ENCODE measurements around the gene GAST. TPM values are rescaled to one million over a fixed set of nuclear protein-coding genes. Genes with fewer than 3 reads are reported as not detected.

GAST gene
- total RNA-seq, 1 experiment from 2014 or later = not detected

GRCh38 chr17:41760878-41761277 lies 48.7 kb downstream of the GAST start:
- ChIA-PET POLR2A (interaction anchor here (1.9 kb wide), 1 partner anchor 32 kb away, joined by 4 read pairs; no protein-coding TSS in a partner anchor), CTCF (interaction anchor here (0.7 to 2.5 kb wide), 3 partner anchors 23 to 104 kb away, joined by 3 to 11 read pairs (median 6); partner anchors contain the start of gene KLHL11)
- Mint-ChIP-seq H3K4me3 (ENCODE audit: unreplicated experiment) (no peak overlapping the region), H3K36me3 (ENCODE audit: insufficient read depth, unreplicated experiment) (peaks cover 100% of the 10 kb centered on the region), H3K9me3 (ENCODE audit: unreplicated experiment) (no peaks in the 10 kb centered on the region), H3K27me3 (ENCODE audit: insufficient read depth, unreplicated experiment) (no peaks in the 10 kb centered on the region), H3K27ac (ENCODE audit: low read depth, unreplicated experiment) (no peak overlapping the region), H3K4me1 (ENCODE audit: insufficient read depth, unreplicated experiment) (no peaks in the 10 kb centered on the region)
- intact Hi-C loops (cut with micrococcal nuclease) = no loop called here
- TF ChIP-seq, protein P1, sequence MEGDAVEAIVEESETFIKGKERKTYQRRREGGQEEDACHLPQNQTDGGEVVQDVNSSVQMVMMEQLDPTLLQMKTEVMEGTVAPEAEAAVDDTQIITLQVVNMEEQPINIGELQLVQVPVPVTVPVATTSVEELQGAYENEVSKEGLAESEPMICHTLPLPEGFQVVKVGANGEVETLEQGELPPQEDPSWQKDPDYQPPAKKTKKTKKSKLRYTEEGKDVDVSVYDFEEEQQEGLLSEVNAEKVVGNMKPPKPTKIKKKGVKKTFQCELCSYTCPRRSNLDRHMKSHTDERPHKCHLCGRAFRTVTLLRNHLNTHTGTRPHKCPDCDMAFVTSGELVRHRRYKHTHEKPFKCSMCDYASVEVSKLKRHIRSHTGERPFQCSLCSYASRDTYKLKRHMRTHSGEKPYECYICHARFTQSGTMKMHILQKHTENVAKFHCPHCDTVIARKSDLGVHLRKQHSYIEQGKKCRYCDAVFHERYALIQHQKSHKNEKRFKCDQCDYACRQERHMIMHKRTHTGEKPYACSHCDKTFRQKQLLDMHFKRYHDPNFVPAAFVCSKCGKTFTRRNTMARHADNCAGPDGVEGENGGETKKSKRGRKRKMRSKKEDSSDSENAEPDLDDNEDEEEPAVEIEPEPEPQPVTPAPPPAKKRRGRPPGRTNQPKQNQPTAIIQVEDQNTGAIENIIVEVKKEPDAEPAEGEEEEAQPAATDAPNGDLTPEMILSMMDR (IDR thresholded peaks at IDR 0.05; ENCODE audit: unreplicated experiment) = no peak
- no peak for DNase-seq (ENCODE audit: unreplicated experiment)
- no TSS peak for BruUV-seq (replicated peaks)

GRCh38 chr17:41762391-41762790 lies 50.3 kb downstream of the GAST start:
- CTCF ChIA-PET = interaction anchor here (0.7 kb wide), 1 partner anchor 39 kb away, joined by 3 read pairs; no protein-coding TSS in a partner anchor
- intact Hi-C loops (cut with micrococcal nuclease) = no loop called here
- Mint-ChIP-seq H3K4me1 (ENCODE audit: insufficient read depth, unreplicated experiment) (no peaks in the 10 kb centered on the region), H3K36me3 (ENCODE audit: insufficient read depth, unreplicated experiment) (peaks cover 100% of the 10 kb centered on the region), H3K27me3 (ENCODE audit: insufficient read depth, unreplicated experiment) (no peaks in the 10 kb centered on the region), H3K4me3 (ENCODE audit: unreplicated experiment) (no peak overlapping the region), H3K9me3 (ENCODE audit: unreplicated experiment) (no peaks in the 10 kb centered on the region), H3K27ac (ENCODE audit: low read depth, unreplicated experiment) (no peak overlapping the region)
- no TSS peak for BruUV-seq (replicated peaks)
- POLR2A ChIA-PET = interaction anchor here (0.5 to 2.4 kb wide), 2 partner anchors 11 to 31 kb away, joined by 3 to 7 read pairs; no protein-coding TSS in a partner anchor
- TF ChIP-seq, protein P1 (IDR thresholded peaks at IDR 0.05; ENCODE audit: unreplicated experiment) = no peak
- no peak for DNase-seq (ENCODE audit: unreplicated experiment)

GRCh38 chr17:41762841-41763240 lies 50.7 kb downstream of the GAST start:
- Mint-ChIP-seq H3K9me3 (ENCODE audit: unreplicated experiment) (no peaks in the 10 kb centered on the region), H3K4me3 (ENCODE audit: unreplicated experiment) (no peak overlapping the region), H3K36me3 (ENCODE audit: insufficient read depth, unreplicated experiment) (peaks cover 100% of the 10 kb centered on the region), H3K27ac (ENCODE audit: low read depth, unreplicated experiment) (no peak overlapping the region), H3K4me1 (ENCODE audit: insufficient read depth, unreplicated experiment) (no peaks in the 10 kb centered on the region), H3K27me3 (ENCODE audit: insufficient read depth, unreplicated experiment) (no peaks in the 10 kb centered on the region)
- intact Hi-C loops (cut with micrococcal nuclease) = no loop called here
- ChIA-PET POLR2A (interaction anchor here (0.5 to 2.4 kb wide), 3 partner anchors 10 to 30 kb away, joined by 3 to 7 read pairs (median 4); no protein-coding TSS in a partner anchor), CTCF (interaction anchor here (0.6 to 0.7 kb wide), 2 partner anchors 23 to 39 kb away, joined by 3 to 4 read pairs; no protein-coding TSS in a partner anchor)
- TF ChIP-seq, protein P1 (IDR thresholded peaks at IDR 0.05; ENCODE audit: unreplicated experiment) = no peak
- no peak for DNase-seq (ENCODE audit: unreplicated experiment)
- no TSS peak for BruUV-seq (replicated peaks)

DNA sequence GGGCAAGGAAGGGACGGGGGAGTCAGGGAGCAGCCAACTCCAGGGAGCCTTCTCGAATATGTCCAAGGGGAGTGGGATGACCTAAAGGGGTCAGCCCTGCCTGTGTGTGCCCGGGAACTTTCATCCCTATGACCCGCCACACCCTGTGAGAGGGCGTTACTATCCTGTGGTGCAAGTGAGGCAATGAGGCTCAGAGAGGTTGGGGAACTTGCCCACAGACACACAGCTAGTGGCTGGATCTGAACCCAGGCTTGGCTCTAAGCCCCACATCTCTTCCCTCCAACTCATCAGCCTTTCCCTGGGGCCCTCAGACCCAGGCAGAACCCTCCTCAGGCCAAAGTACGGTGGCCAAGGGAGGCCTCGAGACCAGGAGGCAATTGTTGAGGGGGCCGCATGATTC lies 51.2 kb downstream of the GAST start:
- TF ChIP-seq, protein P1 (IDR thresholded peaks at IDR 0.05; ENCODE audit: unreplicated experiment) = no peak
- Mint-ChIP-seq H3K27me3 (ENCODE audit: insufficient read depth, unreplicated experiment) (no peaks in the 10 kb centered on the region), H3K4me3 (ENCODE audit: unreplicated experiment) (no peak overlapping the region), H3K4me1 (ENCODE audit: insufficient read depth, unreplicated experiment) (no peaks in the 10 kb centered on the region), H3K36me3 (ENCODE audit: insufficient read depth, unreplicated experiment) (peaks cover 100% of the 10 kb centered on the region), H3K27ac (ENCODE audit: low read depth, unreplicated experiment) (no peak overlapping the region), H3K9me3 (ENCODE audit: unreplicated experiment) (no peaks in the 10 kb centered on the region)
- no peak for DNase-seq (ENCODE audit: unreplicated experiment)
- intact Hi-C loops (cut with micrococcal nuclease) = no loop called here
- CTCF ChIA-PET = interaction anchor here (0.6 to 0.8 kb wide), 2 partner anchors 22 to 39 kb away, joined by 3 to 4 read pairs; no protein-coding TSS in a partner anchor
- BruUV-seq (replicated peaks) = no TSS peak
- POLR2A ChIA-PET = interaction anchor here (1.0 to 2.4 kb wide), 4 partner anchors 10 to 31 kb away, joined by 3 to 7 read pairs (median 4); no protein-coding TSS in a partner anchor

Other genes with a start within 250 kb of the GAST start
- not detected in 2 replicates for gene KRT32, start 244.9 kb upstream of the GAST start, total RNA-seq (2022)
- gene KRT35, start 231.2 kb upstream of the GAST start, total RNA-seq (2022) = not detected in 2 replicates
- gene KRT36, start 222.4 kb upstream of the GAST start, total RNA-seq (2022) = not detected in 2 replicates
- gene KRT13, start 206.7 kb upstream of the GAST start, total RNA-seq (2022) = not detected in 2 replicates
- gene KRT15, start 193.4 kb upstream of the GAST start, total RNA-seq (2022) = 28.8 and 83.4 TPM in 2 replicates
- gene KRT19, start 184.0 kb upstream of the GAST start, total RNA-seq (2022) = 0.68 TPM in 1 of 2 replicates, not detected in the other
- gene KRT9, start 140.3 kb upstream of the GAST start, total RNA-seq (2022) = 0.21 and 0.27 TPM in 2 replicates
- 696 and 1,755 TPM in 2 replicates for gene KRT14, start 125.4 kb upstream of the GAST start, total RNA-seq (2022)
- gene KRT16, start 99.6 kb upstream of the GAST start, total RNA-seq (2022) = 74.5 and 109 TPM in 2 replicates
- 1,990 and 4,105 TPM in 2 replicates for gene KRT17, start 87.8 kb upstream of the GAST start, total RNA-seq (2022)
- gene EIF1, start 23.4 kb upstream of the GAST start, total RNA-seq (2022) = 1,945 and 2,169 TPM in 2 replicates
- 0.37 and 0.49 TPM in 2 replicates for gene HAP1, start 22.3 kb downstream of the GAST start, total RNA-seq (2022)
- 112 and 131 TPM in 2 replicates for gene JUP, start 74.4 kb downstream of the GAST start, total RNA-seq (2022)
- 36.4 and 41.5 TPM in 2 replicates for gene P3H4, start 99.6 kb downstream of the GAST start, total RNA-seq (2022)
- gene FKBP10, start 100.7 kb downstream of the GAST start, total RNA-seq (2022) = 142 and 159 TPM in 2 replicates
- gene NT5C3B, start 123.9 kb downstream of the GAST start, total RNA-seq (2022) = 59.8 and 65.1 TPM in 2 replicates
- gene KLHL10, start 125.5 kb downstream of the GAST start, total RNA-seq (2022) = not detected in 2 replicates
- 19.1 and 22.3 TPM in 2 replicates for gene KLHL11, start 153.1 kb downstream of the GAST start, total RNA-seq (2022)
- gene ACLY, start 206.6 kb downstream of the GAST start, total RNA-seq (2022) = 67.7 and 67.9 TPM in 2 replicates
- gene ODAD4, start 218.3 kb downstream of the GAST start, total RNA-seq (2022) = 0.96 and 1.3 TPM in 2 replicates

Measured in MCF 10A (cell line).